GM12872 (cell line): Measurements from ENCODE around the gene ADM2.

ENCODE experiments used
- TF ChIP-seq, protein P1 (sequence below): IDR thresholded peaks from 3 replicates; pipeline ENCODE4 v1.5.1; 2011; ENCODE audit warnings: low read depth, mild to moderate bottlenecking, low read length, moderate library complexity; ENCODE audit not compliant: insufficient read depth

Gene ADM2

DNA sequence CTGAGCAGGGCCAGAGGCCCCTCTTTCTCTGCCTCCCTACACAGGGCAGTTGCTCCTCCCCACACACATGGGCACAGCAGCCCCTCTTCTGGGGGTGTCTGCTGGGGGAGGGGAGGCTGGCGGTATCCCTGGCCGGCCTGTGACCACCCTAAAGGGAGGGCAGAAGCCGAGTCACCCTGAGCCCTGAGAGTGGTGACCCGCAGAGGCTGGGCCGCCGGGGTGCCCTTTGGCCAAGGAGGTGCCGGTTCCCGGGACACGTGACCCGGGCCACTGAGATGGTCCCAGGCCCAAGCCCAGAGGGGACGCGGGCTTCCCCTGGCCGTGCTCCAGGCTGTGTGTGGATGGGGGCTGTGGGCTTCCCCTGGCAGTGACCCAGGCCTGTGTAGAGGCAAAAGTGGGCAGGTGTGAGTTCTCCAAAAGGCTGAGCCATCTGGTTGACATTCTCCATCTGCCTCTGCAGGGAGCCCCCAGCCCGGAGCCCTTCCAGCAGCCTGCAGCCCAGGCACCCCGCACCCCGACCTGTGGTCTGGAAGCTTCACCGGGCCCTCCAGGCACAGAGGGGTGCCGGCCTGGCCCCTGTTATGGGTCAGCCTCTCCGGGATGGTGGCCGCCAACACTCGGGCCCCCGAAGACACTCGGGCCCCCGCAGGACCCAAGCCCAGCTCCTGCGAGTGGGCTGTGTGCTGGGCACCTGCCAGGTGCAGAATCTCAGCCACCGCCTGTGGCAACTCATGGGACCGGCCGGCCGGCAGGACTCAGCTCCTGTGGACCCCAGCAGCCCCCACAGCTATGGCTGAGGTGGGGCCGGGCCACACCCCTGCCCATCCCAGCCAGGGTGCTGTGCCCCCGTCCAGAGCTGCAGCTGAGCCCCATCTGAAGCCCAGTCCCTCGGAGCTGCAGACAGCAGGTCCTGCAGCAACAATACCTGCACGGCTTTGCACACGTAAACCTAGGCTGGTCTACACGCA lies 1.0 kb downstream of the ADM2 start:
- TF ChIP-seq, protein P1, sequence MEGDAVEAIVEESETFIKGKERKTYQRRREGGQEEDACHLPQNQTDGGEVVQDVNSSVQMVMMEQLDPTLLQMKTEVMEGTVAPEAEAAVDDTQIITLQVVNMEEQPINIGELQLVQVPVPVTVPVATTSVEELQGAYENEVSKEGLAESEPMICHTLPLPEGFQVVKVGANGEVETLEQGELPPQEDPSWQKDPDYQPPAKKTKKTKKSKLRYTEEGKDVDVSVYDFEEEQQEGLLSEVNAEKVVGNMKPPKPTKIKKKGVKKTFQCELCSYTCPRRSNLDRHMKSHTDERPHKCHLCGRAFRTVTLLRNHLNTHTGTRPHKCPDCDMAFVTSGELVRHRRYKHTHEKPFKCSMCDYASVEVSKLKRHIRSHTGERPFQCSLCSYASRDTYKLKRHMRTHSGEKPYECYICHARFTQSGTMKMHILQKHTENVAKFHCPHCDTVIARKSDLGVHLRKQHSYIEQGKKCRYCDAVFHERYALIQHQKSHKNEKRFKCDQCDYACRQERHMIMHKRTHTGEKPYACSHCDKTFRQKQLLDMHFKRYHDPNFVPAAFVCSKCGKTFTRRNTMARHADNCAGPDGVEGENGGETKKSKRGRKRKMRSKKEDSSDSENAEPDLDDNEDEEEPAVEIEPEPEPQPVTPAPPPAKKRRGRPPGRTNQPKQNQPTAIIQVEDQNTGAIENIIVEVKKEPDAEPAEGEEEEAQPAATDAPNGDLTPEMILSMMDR: no peak

DNA sequence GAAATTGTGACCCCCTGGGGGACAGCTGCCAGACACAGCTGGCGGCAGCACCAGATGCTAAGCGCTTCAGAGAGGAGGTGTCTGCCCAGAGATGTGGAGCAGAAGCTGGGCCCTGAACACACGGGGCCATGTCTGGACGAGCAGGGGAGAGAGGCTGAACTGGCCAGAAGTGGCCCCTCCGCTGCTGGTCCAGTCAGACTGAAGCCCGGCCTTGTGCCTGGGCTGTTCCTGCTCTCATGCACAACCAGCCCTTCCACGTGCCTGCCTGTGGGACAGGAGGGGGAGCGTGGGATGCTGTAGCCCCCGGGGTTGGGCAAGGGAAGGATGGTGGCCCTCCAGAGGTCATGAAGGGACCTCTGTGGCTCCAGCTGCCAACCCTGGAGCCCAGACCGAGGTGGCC lies 1.8 kb downstream of the ADM2 start:
- TF ChIP-seq, protein P1: no peak

DNA sequence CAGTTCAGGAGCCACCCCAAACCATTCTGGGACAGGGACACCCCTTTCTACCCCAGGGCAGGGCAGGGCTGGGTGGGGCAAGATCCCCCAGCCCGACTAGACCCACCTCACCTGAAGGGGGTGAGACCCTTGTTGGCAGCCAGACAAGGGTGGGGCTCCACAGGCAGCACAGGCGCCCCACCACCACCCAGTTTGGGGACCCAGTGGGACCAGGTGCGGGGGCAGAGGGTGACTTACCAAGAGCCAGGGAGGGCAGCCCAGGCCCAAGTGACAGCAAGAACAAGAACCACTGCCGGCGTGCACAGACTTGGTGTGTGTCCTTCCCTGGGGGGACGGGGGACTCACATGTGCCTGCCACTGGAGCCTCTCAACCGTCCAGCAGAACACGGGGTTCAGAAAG lies 2.2 kb downstream of the ADM2 start:
- TF ChIP-seq, protein P1: no peak

DNA sequence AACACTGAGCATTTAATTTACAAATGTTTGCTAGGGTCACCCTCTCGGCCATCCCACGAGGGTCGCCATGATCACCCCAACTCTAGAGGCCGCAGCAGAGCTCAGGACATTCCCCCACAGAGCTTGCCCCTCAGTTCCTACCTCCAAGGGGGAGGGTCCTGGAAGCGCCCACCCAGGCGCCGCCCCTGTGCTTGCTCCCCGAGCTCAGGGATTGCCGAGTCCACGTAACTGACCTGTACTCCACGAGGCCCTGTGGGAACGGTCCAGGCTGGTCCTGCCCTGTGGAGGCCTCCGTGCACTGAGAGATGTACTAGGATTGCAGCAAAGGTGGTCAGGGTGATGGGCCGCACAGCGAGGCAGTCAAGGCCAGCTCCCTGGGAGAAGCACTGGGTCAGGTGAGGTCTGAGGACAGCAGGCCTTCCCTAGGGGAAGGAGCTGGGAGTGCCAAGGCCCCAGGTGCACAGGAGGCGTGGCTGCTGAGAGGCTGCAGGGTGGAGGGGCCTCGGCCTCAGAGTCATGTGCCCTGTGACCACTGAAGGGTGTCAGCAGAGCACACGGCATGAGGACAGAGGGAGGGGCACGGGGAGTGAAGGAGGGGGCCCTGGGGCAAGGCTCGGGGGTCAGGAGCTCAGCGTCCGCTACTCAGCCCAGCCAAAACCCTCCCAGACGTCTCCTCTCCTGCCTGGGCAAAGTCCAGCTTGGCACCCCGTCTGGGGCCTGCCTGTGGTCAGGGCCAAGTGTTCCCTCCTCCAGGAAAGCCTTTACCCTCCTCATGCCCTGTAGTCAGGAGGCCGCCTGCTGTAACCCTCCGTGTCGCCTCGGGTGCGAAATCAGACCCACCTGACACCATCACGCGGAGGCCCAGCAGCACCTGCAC lies 2.9 kb downstream of the ADM2 start:
- TF ChIP-seq, protein P1: no peak

DNA sequence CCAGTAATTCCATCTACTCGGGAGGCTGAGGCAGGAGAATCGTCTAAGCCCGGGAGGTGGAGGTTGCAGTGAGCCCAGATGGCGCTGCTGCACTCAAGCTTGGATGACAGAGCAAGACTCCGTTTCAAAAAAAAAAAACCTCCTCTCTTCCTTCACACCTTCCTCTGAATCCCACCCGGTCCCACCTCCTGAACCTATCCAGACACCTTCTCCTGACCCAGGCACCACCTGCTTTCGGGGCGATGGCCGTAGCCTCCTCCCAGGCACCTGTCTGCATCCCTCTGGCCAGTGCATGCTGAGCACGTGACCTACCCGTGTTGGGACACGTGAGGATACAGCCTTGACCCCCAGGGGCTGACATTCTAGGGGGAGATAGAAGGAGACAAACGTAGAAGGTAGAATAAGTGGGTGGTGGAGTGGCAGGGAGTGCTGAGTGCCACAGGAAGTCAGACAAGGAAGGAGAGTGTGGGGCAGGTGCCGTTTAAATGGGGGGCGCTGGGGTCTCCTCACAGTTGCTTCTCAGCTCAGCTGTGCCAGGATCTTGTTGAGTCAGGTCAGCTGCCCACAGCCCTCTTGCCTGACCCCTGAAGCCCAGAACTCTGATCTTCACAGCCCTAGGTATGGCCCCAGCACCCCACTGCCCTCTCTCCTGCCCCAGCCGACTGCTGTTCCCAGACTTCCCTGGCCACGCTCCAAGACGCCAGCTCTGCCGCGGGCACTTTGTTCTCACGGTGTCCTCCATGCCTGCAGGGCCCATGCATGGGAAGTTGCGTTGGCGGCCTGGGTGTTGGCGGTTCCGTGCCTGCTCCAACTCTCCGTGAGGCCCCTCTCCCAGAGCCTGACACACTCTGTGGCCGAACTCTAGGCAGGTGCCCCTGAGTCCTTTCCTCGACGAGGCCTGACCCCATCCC lies 4.1 kb downstream of the ADM2 start:
- TF ChIP-seq, protein P1: no peak

DNA sequence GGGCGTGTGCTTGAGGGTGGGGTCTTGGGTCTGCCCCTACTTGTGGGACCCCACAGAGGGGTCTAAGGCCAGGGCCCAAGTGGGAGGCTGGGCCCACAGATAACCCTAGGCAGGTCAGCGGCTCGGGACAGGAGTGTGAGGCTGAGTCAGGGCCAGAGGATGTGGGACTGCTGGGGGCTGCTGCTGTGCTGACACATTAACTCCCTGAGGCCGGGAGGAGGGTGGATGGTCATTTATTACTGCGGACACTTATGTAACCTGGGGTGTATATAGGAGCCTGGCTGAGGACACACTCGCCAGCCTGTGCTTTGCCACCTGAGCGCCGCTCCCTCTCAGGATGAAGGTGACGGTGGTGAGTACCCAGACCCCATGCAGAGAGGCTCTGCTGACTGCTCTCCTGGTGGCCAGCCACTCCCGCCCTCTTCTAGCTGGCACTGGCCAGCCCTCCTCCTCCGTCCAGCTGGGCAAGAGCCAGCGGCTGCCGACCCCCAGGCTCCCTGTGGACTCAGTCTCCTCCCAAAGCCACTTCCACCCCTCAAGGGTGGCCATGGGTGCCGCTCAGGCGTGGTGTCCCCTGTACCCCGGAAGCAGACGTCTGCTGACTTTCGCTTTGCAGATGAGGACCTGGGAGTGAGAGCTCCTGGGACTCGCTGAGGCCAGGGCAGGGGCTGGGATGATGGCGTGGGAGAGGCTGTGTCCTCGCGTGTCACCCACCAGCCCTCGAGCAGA lies 5.4 kb downstream of the ADM2 start, which contains the start of gene MIOX:
MIOX (plus strand) TSS at position 299 of the 729 bp plus-strand sequence; CDS start at position 338, 39 bp downstream.
- TF ChIP-seq, protein P1: no peak
